HG03097 (cell line): ENCODE measurements around the gene TSSK1B.
"Not testable (repeated sequence)": the region's sequence is repeated elsewhere in the genome, so short reads cannot be mapped to it uniquely, and the experiment has no call there.

ENCODE experiments used
- ATAC-seq: cut with Tn5 transposase; IDR thresholded peaks from one replicate; pipeline ENCODE4 v1.9.1; 2021; ENCODE audit not compliant: unreplicated experiment, low FRiP score

TSSK1B gene, protein sequence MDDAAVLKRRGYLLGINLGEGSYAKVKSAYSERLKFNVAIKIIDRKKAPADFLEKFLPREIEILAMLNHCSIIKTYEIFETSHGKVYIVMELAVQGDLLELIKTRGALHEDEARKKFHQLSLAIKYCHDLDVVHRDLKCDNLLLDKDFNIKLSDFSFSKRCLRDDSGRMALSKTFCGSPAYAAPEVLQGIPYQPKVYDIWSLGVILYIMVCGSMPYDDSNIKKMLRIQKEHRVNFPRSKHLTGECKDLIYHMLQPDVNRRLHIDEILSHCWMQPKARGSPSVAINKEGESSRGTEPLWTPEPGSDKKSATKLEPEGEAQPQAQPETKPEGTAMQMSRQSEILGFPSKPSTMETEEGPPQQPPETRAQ

DNA sequence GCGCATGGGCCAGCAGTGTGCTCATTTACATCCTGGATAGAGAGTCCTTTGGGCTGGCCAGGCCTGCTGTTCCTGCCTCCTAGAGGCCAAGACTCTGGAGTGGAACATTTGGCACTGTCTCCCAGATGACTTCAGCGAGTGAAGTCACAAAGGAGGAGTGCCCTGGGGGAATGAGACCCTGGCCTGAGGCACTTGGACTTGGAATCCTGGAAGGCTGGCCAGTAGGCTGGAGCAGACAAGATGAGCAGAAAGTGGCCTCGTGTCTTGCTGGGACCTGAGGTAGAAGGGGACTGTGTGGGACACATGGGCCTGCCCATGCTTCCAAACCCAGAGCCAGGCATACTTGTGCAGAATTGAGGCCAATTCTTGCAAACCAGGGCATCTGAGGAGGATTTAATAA is at the start of gene TSSK1B:
Gene TSSK1B, minus strand, starts transcription at position 101 of the 400 bp plus-strand sequence. CDS start 150 bp downstream, outside the sequence.
- no peak for ATAC-seq

DNA sequence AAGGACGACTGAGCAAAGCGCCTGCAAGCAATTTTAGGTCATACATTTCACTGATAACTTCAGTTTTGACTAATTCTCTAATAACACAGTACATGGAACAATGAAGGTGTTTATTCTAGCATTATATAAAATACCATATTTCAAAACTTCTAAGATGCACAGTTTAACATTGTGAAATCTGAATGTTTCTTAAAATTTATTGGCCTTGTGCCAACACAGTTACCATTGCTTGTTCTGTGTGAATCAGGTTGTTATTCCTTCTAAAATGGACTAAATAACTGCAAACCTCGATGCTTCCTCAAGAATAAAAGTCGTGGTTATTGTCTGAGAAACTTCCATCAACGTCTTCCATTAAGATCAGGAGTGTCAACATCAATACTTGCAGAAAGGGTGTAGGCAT is 45.5 kb upstream of the TSSK1B start:
- ATAC-seq = no peak

DNA sequence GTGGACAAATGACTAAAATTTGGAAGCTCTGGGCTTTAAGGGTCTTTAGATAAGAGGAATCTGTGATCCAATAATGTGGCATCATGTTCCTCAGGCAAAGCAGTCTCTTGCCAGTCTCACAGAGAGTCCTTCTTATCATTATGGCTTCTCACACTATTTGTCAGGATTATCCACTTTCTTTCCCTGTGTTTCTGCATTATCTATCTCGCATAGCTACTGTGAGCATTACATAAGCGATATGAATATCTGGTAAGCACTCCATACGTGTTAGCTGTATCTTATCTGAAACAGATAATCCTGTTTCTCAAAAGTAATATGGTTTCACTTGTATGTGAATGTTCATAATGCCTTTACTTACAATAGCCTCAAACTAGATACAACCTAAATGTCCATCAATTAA is 43.9 kb upstream of the TSSK1B start:
- ATAC-seq = no peak

DNA sequence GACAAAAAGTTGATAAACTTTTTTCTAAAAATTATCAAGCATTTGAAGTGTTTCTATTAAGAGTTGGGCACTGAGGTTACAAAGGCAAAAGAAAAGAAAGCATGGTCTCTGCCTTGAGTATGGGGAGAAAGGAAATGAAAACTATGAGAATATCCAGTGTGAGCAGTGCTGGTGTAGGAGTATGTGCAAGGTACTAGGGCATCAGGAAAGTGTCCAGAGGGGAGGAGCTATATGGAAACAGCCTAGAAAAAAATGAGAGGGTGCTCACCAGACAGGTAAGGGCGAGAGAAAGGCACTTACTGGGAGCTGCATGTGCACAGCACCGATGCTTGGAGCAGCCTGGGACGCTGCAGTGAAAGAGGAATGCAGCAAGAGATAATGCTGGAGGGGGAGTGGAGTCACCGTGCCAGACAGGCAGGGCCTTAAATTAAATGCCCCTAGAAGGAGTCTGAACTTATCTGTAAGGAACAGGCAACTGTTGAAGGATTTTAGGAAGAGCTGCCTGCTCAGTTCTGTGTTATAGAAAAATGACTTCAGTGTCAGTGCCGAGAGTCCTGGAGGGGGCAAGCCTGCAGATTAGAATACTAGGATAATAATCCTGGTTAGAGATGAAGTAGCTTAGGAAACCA is 39.4 kb upstream of the TSSK1B start:
- no peak for ATAC-seq

DNA sequence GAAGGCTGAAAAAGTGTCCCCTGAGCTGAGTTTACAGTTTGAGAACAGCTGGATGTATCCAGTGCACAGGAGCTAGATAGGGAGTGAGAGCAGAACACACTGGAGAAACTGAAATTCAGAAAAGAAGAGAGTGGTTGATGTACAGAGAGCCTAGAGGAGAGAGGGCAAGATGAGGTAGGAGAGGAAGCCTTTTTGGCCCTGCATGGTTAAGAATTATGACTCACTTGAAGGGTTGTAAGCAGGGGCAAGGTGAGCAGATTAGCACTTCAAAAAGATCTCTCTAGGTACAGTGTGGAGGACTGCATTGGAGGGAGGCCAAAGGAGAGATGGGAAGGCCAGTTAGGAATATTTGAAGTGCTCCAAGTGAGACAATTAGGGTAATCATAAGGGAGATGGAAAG is 28.2 kb upstream of the TSSK1B start:
- ATAC-seq = no peak

DNA sequence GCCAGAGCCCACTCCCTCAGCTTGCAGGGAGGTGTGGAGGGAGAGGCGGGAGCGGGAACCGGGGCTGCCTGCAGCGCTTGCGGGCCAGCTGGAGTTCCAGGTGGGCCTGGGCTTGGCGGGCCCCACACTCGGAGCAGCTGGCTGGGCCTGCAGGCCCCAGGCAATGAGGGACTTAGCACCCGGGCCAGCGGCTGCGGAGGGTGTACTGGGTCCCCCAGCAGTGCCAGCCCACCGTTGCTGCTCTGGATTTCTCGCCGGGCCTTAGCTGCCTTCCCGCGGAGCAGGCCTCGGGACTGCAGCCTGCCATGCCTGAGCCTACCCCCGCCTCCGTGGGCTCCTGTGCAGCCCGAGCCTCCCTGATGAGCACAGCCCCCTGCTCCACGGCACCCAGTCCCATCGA is 22.3 kb upstream of the TSSK1B start:
- not testable (repeated sequence) for ATAC-seq

DNA sequence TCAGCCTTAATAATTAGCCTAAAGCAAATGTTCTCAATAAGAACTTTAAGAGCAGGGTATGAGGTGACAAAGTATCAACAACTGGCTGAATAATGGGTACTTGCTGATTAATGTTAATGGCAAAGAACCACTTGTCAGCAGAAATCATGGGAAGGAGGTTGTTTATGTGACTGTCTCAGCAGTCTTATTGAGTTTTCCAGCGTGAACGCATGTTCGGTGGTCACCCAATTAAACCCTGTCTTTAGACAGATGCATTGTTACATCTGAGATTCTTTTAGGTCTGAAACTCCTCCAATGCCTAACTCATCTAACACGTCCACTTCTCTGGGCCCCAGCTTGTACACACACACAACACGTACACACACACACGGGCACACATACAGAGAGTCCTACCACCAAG is 18.2 kb upstream of the TSSK1B start:
- ATAC-seq = no peak

DNA sequence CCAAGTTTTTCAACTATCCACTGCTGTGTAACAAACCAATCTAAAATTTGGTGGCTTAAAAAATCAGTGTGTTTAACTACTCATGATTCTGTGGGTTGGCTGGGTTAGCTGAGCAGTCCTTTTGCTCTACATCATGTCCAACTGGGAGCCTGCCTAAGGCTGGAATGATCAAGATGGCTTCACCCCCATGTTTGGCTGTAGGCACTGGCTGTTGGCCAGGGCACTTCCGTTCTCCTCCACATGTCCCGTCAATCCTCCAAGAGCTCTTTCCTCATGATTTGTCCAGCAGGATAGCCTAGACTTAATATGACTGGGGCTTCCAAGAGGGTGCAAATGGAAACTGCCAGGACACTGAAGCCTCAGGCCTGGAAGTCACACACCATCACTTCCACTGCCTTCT is 17.0 kb upstream of the TSSK1B start:
- no peak for ATAC-seq

DNA sequence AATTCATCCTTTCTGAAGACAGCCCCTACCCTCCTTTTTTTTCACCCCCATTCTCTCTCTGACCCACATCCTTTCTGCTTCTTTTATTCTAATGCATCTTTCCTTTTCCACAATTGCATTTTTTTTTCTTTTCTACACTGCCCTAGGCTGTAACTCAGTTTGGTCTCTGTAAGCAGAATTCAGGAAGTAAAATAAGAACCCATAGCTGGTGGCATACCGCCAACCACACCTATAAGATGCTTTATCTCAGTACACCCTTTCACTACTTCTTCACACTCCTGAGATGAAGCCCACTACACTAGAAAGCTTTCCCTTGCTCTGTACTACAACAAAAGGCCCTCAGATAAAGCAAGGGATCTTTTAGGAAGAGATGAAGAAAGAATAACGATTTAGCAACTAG is 16.1 kb upstream of the TSSK1B start:
- no peak for ATAC-seq

DNA sequence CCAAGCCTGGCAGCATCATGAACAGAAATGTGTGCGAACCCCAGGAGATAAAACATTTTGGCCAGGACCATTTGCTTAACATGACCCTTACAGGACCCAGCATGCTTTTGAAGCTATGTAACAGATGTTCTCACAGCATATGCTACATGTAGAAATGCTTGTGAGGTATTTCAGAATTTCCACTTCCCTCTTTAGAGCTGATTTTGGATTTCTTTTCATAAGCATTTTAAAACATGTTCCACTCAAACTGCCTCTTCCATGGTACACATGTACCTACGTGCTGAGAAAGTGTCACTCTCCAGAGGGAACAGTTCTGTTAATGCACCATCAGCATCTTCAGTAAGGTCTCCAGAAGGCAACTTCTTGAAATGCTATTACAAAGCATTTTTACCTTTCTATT is 15.7 kb upstream of the TSSK1B start:
- ATAC-seq = no peak

DNA sequence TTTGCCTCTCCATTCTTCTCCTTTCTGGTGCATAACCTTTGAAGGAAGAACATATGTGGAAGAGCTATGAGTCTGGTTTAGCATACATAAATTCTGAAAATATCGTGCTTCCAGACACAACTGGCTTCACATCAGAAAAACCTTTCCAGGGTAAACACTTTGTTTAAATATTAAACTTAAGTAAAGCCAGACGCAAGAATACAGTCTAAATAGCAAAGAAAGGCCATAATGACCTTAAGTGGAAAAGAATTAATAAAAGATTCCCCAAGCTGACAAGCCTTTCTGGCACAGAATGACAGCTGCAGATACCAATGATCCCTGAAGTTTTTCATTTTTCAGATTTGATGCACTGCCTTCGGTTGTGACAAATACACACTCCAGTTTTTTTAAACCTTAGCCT is 13.5 kb upstream of the TSSK1B start:
- ATAC-seq = no peak

DNA sequence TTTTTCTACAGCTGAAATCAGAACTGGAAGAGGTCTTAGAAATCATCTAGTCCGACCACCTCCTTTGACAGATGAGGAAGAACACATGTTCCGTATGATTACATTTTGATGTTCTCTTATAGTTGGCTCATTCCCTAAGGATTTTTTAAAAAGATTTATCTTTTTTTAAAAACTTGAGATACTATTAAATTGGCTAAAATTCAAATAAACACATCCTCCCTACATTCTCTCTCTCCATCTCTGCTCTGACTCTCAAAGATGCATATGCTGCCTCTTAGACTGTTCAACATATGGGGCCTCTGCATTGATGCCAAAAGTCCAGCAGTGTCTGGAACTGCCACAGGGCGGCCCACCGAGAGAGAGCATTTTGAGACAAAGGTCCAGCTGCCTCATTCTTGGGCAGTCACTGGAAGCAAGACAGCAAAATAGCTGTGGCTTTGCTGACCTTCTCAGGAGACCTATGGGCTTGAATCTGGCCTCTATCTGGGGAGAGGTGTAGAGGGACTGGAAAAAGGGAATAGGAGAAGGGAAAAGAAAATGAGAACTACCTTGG is 12.8 kb upstream of the TSSK1B start:
- no peak for ATAC-seq

DNA sequence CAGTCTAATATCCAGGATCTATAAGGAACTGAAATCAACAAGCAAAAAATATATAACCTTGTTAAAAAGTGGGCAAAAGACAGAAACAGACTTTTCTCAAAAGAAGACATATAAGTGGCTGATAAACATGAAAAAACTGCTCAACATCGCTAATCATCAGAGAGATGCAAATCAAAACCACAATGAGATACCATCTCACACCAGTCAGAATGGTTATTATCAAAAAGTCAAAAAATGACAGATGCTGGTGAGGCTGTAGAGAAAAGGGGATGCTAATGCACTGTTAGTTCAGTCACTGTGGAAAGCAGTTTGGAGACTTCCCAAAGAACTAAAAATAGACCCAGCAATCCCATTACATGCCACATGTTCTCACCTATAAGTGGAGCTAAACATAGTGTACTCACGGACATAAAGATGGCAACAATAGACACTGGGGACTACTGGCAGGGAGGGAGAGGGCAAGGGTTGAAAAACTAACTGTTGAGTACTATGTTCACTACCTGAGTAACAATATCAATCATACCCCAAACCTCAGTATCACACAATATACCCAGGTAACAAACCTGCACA is 11.7 kb upstream of the TSSK1B start:
- ATAC-seq = no peak

DNA sequence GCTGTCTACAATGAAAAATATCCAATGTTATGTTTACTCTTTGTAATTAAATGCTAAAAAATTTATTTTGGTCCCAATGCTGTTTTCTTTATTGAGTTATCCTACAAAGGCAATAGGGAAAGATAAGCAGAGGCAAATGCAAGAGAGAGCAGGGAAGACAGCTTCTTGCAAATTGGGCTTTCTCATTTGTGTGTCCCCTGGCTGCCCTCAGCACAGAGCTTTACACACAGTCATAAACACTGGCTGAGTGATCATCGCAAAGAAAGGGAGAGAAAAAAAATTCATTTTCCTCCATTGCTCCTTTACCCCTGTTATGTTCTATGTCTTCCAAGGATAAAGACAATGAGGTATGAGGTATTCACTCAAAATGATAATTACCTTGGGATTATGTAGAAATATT is 2.3 kb upstream of the TSSK1B start:
- no peak for ATAC-seq

DNA sequence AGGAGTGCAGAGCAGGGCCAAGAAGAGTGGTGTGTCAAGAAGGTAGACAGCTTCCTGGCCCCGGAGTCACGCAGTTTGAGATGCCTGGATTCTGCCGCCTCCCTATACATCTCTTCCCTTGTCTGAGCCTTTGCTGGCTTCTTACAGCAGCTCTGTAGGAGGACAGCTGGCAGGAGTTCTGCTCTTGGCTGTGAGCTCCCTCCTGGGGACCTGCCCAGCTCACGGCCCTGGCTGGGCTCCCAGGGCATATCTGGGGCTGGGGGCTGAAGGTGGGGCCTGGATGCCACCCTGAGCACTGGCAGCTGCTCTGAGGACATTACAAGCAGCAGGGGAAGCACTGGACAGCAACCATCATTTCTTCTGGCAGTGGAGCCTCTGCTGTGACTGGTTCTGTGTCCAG is 786 bp upstream of the TSSK1B start:
- ATAC-seq = no peak

DNA sequence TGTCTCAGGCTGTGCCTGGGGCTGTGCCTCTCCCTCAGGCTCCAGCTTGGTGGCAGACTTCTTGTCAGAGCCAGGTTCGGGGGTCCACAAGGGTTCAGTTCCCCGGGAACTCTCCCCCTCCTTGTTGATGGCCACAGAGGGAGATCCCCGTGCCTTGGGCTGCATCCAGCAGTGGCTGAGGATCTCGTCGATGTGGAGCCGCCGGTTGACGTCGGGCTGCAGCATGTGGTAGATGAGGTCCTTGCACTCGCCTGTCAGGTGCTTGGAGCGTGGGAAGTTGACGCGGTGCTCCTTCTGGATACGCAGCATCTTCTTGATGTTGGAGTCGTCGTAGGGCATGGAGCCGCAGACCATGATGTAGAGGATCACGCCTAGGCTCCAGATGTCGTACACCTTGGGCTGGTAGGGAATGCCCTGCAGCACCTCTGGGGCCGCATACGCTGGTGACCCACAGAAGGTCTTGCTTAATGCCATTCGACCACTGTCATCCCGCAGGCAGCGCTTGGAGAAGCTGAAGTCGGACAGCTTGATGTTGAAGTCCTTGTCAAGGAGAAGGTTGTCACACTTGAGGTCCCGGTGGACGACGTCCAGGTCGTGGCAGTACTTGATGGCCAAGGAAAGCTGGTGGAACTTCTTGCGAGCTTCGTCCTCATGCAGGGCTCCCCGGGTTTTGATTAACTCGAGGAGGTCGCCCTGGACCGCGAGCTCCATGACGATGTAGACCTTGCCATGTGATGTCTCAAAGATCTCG is 752 bp downstream of the TSSK1B start:
- no peak for ATAC-seq

DNA sequence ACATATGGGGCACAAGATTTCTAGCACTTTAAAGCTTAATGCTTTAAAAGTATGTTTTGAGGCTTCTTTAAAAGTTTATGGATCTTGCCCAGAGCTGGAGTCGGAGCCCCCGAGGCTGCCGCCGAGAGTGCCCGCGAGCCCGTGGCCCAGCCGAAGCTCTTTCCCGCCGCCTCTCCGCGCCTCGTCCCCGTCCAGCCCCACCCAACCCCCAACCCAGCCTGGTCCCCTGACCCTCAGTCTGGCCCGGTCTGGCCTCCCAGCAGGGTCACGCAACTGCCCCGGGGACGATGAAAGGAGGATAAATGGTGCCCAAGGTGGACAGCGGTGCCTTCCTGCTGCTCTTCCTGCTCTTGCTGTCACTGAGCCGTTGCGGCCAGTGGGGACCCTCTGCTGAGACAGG is 1.7 kb downstream of the TSSK1B start:
- no peak for ATAC-seq

DNA sequence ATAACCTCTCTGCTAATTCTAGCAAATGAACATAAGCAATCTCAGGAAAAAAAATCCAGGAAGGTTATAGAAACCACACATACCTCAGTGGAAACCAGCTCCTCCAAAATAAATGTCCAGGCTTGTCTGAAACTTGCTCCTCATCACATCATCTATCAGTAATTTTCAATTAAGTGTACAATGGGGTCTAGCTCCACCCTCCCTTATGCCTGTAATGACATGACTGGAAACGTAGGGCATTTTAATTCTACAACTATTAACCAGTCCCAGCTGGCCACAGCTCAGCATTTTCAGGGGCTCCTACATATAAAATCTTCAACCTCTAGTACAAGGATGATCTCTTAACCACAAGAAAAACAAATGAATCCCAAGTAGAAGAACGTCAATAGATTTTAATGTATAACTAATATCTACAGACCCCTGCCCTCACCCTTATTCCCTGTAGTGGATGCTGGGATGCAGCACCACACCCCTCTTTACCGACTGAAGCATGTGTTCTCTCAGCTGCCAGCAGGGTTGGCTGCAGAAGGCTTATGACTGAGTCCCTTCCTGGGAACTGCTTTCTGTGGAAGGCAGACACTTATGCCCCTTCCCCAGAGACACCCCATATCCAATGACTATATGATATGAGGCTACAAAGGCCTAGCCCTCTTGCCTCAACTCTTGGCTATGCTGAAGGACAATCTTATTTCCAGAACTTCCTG is 6.8 kb downstream of the TSSK1B start:
- ATAC-seq = no peak

DNA sequence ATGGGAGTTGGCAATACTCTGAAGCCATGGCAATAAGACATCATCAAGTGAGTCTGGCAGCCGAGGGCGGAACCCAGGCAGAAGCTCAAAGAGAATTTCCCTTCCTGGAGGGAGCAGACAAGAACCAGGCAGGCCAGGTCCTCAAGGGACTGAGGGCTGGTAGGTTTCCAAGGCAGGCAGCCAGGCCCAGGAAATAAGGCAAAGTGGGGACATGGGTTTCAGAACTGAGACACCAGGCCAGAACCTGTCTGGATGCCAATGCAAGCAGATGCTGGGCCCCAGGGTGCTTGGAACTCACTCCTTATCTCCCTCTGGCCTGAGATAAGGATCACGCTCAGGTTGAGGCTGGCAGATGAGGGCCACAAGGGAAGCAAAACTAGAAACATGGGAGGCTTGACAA is 8.9 kb downstream of the TSSK1B start:
- ATAC-seq = no peak

DNA sequence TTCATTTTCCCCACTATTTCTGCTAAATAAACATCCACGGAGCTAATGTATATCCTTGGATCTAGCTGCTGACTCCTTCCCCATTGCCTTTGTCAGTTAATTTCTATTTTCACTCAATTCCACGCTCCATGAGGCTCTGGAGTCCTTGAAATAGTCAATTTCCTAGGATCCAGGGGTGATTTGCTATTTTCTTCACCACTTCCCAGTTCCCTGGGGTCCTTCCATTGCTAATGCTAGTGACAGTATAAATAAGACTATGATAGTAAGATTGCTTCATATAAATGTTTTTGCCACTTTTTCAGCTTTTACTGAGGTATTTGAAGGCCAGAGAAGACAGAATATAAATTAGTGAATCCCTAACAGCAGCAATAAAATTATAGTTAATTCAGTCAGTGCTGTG is 13.1 kb downstream of the TSSK1B start:
- ATAC-seq = no peak
